Loucy (cell line): ENCODE data around the gene ELMO1.

Experiments
- CTCF ChIP-seq: fragments of 200-600 bp; sonication (generic); conservative IDR thresholded peaks from 2 replicates; pipeline ENCODE4 v1.5.1; 2014; ENCODE audit warnings: mild to moderate bottlenecking, antibody characterized with exemption, low read length
- EZH2phosphoT487 ChIP-seq: fragments of 200-600 bp; IDR thresholded peaks from 2 replicates; pipeline ENCODE4 v1.6.1; 2018; ENCODE audit warnings: antibody characterized with exemption, mild to moderate bottlenecking, moderate library complexity, borderline replicate concordance

DNA sequence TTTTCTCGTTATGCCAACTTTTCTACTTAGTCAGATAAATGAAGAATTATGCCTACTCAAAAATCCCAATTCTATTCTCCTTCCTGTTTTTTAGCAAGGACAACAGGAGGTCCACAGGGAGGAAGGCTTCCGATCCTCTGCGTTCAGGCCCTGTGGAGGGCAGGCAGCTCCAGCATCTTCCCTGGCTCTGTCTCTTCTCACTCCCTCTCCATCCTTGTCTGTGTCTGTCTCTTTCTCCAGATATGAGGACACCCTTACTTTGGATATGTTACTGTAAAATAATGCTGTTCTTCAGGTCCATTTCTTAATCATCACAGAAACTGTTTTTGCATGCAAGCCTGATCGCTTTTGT is 166.6 kb downstream of the ELMO1 start:
- TF ChIP-seq CTCF (no peak), EZH2phosphoT487 (no peak)
